Activated T-helper 1 cell treated with anti-CD3 and anti-CD28 coated beads, Interleukin-12 subunit alpha, Interleukin-12 subunit beta, Interleukin-2, Interleukin-4 antibody, amounts not matched to agents 30 ng/mL and 10 ng/mL and 1 ng/mL, durations not matched to agents 14 hours and 24 hours and 36 hours (primary cell): ENCODE data around the gene F13A1. TPM values are rescaled to one million over a fixed set of nuclear protein-coding genes. Genes with fewer than 3 reads are reported as not detected.

Source experiments
- DNase-seq: peaks from one replicate; pipeline ENCODE4 v3.0.0; 2021; ENCODE audit warnings: low spot score
- H3K27ac Mint-ChIP-seq: one replicate; pipeline ENCODE4 v1.8.0; 2021; ENCODE audit warnings: mild to moderate bottlenecking, mixed read lengths
- H3K27me3 Mint-ChIP-seq: one replicate; pipeline ENCODE4 v1.8.0; 2022; ENCODE audit warnings: mild to moderate bottlenecking, moderate library complexity, mixed read lengths; ENCODE audit not compliant: insufficient read depth
- H3K36me3 Mint-ChIP-seq: one replicate; pipeline ENCODE4 v1.8.0; 2021; ENCODE audit warnings: low read depth, mixed read lengths
- H3K4me1 Mint-ChIP-seq: one replicate; pipeline ENCODE4 v1.8.0; 2021; ENCODE audit warnings: low read depth, mixed read lengths
- H3K4me3 Mint-ChIP-seq: one replicate; pipeline ENCODE4 v1.8.0; 2021; ENCODE audit warnings: mild to moderate bottlenecking, moderate library complexity, mixed read lengths
- H3K9me3 Mint-ChIP-seq: one replicate; pipeline ENCODE4 v1.8.0; 2021; ENCODE audit warnings: mixed read lengths
- intact Hi-C: fragments of 100-400 bp; cut with micrococcal nuclease; formaldehyde crosslinking; loops from one replicate; pipeline ENCODE4 v1.15.1; 2024
- total RNA-seq: library from RNA; stranded (reverse); gene quantifications from 2 replicates; pipeline ENCODE4 v1.2.3, GENCODE V29; 2022

The F13A1 gene
- total RNA-seq, 1 donor from 2014 or later = not detected

DNA sequence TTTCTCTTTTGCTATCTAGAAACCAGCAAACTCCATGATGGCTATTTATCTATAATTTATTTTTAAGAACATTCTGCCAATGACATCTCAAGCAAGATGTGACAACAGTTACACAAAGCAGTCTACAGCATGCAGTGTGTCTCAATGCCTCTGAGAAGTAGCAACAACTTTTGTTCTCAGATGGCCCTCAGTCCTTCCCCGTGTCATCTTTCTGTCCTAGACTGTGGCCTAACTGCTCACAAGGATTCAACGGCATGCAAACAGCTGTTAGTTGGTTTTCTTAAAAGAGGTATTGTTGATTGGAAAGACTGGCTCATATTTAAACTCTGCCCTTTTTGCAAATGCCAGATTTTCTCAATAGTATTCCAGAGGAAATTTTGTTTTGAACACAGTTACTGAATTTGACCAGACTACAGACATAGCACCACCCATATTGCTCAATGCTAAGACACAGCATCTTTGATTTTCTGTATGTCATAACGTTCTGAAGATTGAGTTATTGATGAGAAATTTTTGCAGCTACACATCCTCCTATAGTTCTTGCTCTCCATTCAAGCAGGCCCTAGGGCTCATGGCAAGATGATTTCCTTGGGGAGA is 26.1 kb upstream of the F13A1 start:
- intact Hi-C loops = no loop called here
- peaks cover 7% of the 10 kb centered on the region for H3K27me3 Mint-ChIP-seq
- H3K4me3 Mint-ChIP-seq = no peak overlapping the region
- H3K27ac Mint-ChIP-seq = no peak overlapping the region
- no peaks in the 10 kb centered on the region for H3K9me3 Mint-ChIP-seq
- no peak for DNase-seq
- no peaks in the 10 kb centered on the region for H3K36me3 Mint-ChIP-seq
- no peaks in the 10 kb centered on the region for H3K4me1 Mint-ChIP-seq

DNA sequence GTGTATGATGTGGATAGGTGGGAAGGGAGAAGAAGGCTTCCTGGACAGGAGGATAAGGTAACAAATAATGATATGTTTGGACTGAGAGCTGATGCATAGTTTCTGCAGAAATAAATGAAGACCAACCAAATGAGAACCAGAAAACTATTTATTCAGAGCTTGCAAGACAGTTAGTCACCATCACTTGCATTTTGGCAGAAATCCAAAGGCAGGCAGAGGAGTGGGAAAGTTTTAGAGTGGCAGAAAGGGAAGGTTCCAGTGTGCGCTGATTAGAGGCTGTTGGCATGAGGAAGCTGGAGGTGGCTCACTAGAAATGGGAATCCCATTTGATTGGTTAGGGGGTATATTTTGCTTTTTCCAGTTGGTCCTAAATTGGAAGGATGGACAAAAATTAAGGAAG is 13.0 kb upstream of the F13A1 start:
- no peak overlapping the region for H3K4me3 Mint-ChIP-seq
- intact Hi-C loops = no loop called here
- DNase-seq = no peak
- no peaks in the 10 kb centered on the region for H3K4me1 Mint-ChIP-seq
- H3K9me3 Mint-ChIP-seq = no peaks in the 10 kb centered on the region
- no peaks in the 10 kb centered on the region for H3K36me3 Mint-ChIP-seq
- H3K27me3 Mint-ChIP-seq = peaks cover 8% of the 10 kb centered on the region
- H3K27ac Mint-ChIP-seq = no peak overlapping the region

DNA sequence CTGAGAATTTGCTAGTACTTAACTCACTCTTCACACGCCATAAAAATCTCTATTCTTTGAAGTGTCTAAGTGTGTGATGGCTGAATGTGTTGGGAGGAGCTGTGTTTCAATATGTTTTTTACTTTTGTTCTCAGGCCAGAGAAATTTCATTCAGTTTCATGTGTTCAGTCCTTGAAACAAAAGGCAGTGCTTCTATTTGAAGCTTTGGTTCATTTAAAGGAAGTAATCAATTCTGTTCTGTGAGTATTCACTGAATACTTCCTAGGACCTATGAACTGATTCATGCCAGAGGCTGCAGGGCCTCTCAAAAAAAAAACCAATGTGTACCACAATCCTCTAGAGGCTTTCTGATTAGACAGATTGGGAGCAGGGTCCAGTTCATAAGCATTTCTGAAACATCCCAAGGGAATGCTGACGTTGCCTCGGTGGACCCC is 12.4 kb upstream of the F13A1 start:
- peaks cover 8% of the 10 kb centered on the region for H3K27me3 Mint-ChIP-seq
- H3K4me3 Mint-ChIP-seq = no peak overlapping the region
- no peak for DNase-seq
- intact Hi-C loops = no loop called here
- no peaks in the 10 kb centered on the region for H3K36me3 Mint-ChIP-seq
- no peaks in the 10 kb centered on the region for H3K9me3 Mint-ChIP-seq
- no peak overlapping the region for H3K27ac Mint-ChIP-seq
- H3K4me1 Mint-ChIP-seq = no peaks in the 10 kb centered on the region

DNA sequence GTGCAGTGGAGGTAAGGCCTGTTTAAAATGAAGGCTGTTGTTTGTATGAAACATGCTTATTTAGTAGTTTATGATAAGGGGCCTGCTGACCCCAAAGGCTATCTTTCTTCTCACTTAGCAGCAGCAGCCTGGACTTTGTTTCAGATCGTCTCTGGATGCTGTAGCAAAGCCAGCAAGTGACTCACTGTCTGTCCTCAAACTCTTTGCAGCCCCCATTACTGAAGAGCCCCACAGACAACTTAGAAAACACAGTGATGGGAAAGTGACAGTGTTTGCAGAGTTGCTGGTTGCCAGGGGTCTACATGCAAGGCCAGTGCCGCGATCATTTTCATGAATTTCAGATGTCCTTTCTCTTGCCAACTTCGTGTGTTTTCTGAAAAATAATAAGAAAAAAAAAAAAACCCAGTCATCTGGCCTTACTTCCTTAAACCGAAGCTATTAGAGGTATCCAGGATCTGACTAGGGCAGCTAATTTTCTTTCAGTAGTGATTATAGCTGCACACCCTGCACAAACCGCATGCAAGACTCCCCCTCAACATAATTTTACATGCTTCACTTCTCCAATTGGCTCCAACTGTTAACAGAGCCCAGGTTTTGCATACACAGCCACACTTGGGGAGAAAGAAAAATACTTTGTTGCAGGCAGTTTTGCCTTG is 11.6 kb upstream of the F13A1 start:
- no peak for DNase-seq
- no peaks in the 10 kb centered on the region for H3K36me3 Mint-ChIP-seq
- H3K4me1 Mint-ChIP-seq = no peaks in the 10 kb centered on the region
- no peak overlapping the region for H3K27ac Mint-ChIP-seq
- no peaks in the 10 kb centered on the region for H3K9me3 Mint-ChIP-seq
- no peak overlapping the region for H3K4me3 Mint-ChIP-seq
- intact Hi-C loops = no loop called here
- H3K27me3 Mint-ChIP-seq = peaks cover 8% of the 10 kb centered on the region

DNA sequence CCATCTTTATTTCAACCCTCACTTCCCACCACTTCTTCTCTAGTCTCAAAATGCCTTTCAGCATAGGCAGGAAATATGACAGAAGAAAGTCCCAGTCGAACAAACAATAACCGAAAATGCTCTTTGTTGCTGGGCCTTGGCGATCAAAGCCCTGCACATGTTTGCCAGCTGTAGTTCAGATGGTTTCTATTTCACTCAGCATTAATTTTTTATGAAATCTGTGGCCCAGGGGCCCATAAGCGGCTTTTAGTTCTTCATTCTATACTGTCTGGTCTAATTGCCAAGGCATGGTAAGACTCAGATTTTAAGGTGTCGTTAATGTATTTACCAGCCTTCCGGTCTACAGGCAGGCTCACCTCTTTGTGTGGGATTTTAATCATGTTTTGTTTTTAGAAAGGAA is 10.9 kb upstream of the F13A1 start:
- no peak for DNase-seq

DNA sequence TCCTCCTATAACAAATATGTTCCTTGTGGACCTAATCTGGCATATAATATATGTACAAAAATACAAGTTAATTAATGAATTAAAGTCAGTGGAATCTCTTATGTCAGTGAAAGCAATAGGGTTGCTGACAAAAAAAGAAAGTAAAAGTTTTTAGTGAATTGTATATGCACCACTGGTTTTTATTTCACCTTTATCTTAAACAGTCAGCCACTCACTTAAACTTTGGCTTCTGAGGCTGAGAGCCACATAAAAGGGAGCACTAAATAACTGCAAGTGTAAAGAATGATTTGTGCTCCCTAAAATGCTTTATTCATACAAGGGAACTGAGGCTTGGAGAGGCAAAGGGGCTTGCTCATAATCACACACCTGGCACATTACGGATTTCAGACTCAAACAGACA is 9.9 kb upstream of the F13A1 start:
- Mint-ChIP-seq H3K4me3 (no peak overlapping the region), H3K4me1 (no peaks in the 10 kb centered on the region)

More for the DNA sequence above, 10.9 kb upstream of the F13A1 start:
- Mint-ChIP-seq H3K27me3 (peaks cover 6% of the 10 kb centered on the region), H3K27ac (no peak overlapping the region), H3K9me3 (no peaks in the 10 kb centered on the region), H3K4me1 (no peaks in the 10 kb centered on the region), H3K36me3 (no peaks in the 10 kb centered on the region), H3K4me3 (no peak overlapping the region)
- intact Hi-C loops = no loop called here

DNA sequence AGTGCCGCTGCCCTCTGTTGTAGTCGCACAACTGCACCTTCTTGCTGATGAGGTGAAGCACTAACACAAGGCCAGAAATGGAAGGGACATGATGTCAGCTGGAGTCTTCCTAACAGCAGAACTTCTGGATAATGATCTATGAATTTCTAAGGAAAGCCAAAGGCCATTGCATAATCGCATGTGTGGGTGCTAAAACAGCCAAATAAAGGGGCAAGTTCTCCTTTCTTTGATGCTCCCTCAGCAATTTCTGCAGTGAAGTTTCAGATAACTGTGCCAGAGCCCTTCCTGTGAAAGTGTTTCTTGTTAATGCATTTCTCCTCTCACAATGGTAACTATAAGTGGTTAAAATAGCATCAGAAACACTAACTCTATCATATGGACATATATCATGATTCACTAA is 8.0 kb upstream of the F13A1 start:
- H3K4me1 Mint-ChIP-seq = no peaks in the 10 kb centered on the region
- intact Hi-C loops = no loop called here
- no peak for DNase-seq
- no peaks in the 10 kb centered on the region for H3K9me3 Mint-ChIP-seq
- H3K27me3 Mint-ChIP-seq = peaks cover 3% of the 10 kb centered on the region
- H3K27ac Mint-ChIP-seq = no peak overlapping the region
- H3K4me3 Mint-ChIP-seq = no peak overlapping the region
- no peaks in the 10 kb centered on the region for H3K36me3 Mint-ChIP-seq

More for the DNA sequence above, 9.9 kb upstream of the F13A1 start:
- intact Hi-C loops = no loop called here
- no peaks in the 10 kb centered on the region for H3K36me3 Mint-ChIP-seq
- DNase-seq = no peak
- no peak overlapping the region for H3K27ac Mint-ChIP-seq
- H3K27me3 Mint-ChIP-seq = peaks cover 3% of the 10 kb centered on the region
- H3K9me3 Mint-ChIP-seq = no peaks in the 10 kb centered on the region

DNA sequence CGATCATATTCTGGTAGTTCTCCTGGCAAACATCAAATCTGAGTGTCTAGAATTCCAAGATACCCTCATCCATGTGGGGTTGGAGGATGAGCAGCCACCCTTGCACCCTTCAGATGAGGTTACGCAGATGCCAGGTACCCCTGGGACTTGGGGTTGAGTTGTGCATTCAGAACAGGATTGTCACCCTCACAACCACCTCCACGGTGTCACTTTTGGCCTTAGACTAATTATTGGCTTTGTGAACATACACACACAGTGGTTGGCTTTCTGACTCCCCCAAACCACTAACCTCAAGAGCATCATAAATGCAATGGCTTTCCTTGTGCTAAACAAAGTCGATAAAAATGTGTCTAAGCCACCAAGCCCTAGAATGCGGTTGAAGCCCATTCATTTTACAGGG is 2.9 kb upstream of the F13A1 start:
- no peaks in the 10 kb centered on the region for H3K36me3 Mint-ChIP-seq
- no peak overlapping the region for H3K4me3 Mint-ChIP-seq
- no peak overlapping the region for H3K27ac Mint-ChIP-seq
- no peak for DNase-seq
- no peaks in the 10 kb centered on the region for H3K9me3 Mint-ChIP-seq
- peaks cover 20% of the 10 kb centered on the region for H3K27me3 Mint-ChIP-seq
- intact Hi-C loops = no loop called here
- H3K4me1 Mint-ChIP-seq = no peaks in the 10 kb centered on the region

DNA sequence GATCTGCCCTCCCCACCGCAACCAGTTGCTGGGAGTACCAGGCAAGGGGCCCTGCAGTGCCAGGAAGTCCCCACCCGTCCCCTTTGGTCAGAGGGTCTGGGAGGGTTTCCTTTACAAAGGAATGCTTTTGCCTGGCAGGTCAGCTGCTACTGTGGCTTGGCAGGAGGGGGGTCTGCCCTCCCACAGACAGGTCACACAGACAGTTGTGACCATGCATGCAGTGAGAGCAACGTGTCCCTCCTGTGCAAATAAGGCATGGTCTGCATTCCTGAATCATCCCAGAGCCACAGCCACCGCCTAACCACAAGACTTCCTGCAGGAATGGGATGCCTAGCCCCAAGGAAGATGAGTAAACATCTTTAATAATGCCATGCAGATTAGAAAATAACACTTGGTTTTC is 439 bp upstream of the F13A1 start:
- H3K36me3 Mint-ChIP-seq = no peaks in the 10 kb centered on the region
- no peak overlapping the region for H3K4me3 Mint-ChIP-seq
- no peak overlapping the region for H3K27ac Mint-ChIP-seq
- no peaks in the 10 kb centered on the region for H3K9me3 Mint-ChIP-seq
- H3K4me1 Mint-ChIP-seq = no peaks in the 10 kb centered on the region
- intact Hi-C loops = no loop called here
- no peak for DNase-seq
- H3K27me3 Mint-ChIP-seq = peaks cover 23% of the 10 kb centered on the region

DNA sequence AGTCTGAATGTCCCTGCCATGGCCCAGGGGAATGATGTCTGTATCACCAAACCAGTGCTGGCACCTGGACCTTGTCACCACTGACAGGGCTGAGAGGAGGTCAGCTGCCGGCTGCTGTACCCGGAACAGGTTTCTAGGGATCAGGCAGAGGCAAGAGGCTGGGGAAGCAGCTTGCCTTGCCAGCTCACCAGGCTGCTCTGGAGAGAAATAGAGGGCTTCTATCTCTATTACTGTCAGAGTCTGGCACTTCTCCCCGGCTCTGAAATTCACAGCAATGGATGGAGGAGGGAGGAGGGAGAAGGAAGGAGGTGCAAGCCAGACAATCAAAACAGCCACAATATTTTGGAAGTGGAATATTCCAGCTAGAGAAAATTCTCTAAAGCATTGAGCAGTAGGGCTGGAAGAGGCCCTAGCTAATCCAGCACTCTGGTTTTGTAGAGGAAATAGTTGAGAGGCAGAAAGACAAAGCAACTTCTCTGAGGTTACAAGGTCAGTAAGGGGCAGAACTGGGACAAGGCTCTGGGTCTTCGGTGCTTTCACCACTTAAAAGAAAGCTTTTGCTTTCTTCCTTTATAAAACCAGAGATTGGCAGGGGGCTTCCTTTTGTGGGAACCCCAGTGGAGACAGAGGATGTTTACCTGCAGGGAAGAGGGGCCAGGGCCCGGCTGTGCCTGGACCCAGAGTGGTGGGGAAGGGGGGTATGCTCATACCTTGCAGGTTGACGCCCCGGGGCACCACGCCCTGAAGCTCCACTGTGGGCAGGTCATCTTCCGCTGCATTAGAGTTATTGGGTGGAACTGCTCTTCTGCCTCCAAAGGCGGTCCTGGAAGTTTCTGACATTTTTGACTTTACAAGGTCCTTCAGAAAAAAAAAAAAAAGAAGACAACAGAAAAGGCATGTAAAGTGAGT is 2.4 kb downstream of the F13A1 start:
- H3K4me3 Mint-ChIP-seq = no peak overlapping the region
- peaks cover 37% of the 10 kb centered on the region for H3K27me3 Mint-ChIP-seq

DNA sequence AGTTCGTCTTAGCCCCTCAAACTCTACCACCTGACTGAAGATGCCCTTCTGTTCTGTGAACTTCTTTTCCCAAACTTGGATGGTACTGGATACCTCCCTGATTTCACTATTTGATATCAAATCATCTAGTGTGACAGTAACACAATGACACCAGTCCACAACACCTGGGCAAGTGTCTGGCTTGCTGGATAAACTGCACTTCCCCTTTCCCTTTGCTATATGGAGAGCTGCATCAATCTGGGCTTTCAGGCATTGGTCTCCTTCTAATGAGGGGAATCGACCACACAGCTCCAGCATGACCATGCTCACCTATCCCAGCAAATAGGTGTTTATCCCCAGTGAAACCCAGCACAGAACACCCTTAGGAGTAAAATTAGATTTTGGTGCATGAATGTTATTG is 3.1 kb downstream of the F13A1 start:
- Mint-ChIP-seq H3K36me3 (no peaks in the 10 kb centered on the region), H3K4me1 (no peaks in the 10 kb centered on the region), H3K9me3 (no peaks in the 10 kb centered on the region), H3K4me3 (no peak overlapping the region), H3K27ac (no peak overlapping the region), H3K27me3 (peaks cover 37% of the 10 kb centered on the region)
- intact Hi-C loops = loop anchor here (10.0 kb wide), 1 partner anchor 227 kb away; no protein-coding TSS in a partner anchor
- DNase-seq = no peak

More for the DNA sequence above, 2.4 kb downstream of the F13A1 start:
- Mint-ChIP-seq H3K4me1 (no peaks in the 10 kb centered on the region), H3K9me3 (no peaks in the 10 kb centered on the region), H3K27ac (no peak overlapping the region), H3K36me3 (no peaks in the 10 kb centered on the region)
- DNase-seq = no peak
- intact Hi-C loops = loop anchor here (10.0 kb wide), 1 partner anchor 227 kb away; no protein-coding TSS in a partner anchor

DNA sequence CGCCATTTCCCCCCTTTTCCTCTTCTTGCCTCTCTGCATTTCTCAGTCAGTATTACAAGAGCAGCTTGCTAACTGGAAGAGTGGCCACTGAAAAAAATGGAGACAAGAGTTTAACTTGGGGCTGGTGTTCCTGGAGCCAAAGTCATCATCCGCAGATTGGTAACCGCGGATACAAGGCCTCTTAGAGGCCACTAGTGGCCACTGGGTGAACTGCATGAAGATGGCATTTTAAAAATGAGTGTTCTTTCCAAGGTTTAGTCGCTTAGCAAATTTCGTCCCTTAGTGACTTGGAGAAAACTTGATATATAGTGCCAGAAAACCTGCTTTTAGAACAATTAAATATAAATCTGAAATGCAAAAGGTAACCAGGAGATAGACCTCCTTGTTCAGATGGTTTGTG is 4.8 kb downstream of the F13A1 start:
- Mint-ChIP-seq H3K9me3 (no peaks in the 10 kb centered on the region), H3K36me3 (no peaks in the 10 kb centered on the region), H3K27me3 (peaks cover 32% of the 10 kb centered on the region), H3K4me1 (no peaks in the 10 kb centered on the region), H3K27ac (no peak overlapping the region), H3K4me3 (no peak overlapping the region)
- DNase-seq = no peak
- intact Hi-C loops = loop anchor here (1.0 to 10.0 kb wide), 2 partner anchors 229 to 258 kb away; no protein-coding TSS in a partner anchor

DNA sequence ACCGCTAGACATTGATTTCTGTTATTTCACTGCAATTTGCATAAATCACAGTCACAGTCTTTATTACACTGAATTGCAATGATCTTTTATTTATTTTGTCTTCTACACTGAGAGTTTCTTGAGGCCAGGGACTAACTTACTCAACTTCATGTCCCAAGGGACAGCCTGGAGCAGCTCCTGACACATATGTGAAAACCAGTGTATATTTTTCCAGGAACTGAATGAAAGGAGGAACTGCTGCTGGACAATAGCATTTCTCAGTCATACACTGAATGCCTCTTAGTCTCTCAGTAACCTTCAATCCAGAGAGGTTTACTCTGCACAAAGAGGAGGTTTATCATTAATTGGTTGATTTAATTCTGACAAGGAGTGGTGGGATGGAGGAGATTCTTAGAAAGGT is 5.9 kb downstream of the F13A1 start:
- no peak overlapping the region for H3K27ac Mint-ChIP-seq
- H3K9me3 Mint-ChIP-seq = no peaks in the 10 kb centered on the region
- no peak for DNase-seq
- no peak overlapping the region for H3K4me3 Mint-ChIP-seq
- no peaks in the 10 kb centered on the region for H3K4me1 Mint-ChIP-seq
- H3K36me3 Mint-ChIP-seq = no peaks in the 10 kb centered on the region
- intact Hi-C loops = loop anchor here (10.0 kb wide), 1 partner anchor 230 kb away; no protein-coding TSS in a partner anchor
- H3K27me3 Mint-ChIP-seq = peaks cover 27% of the 10 kb centered on the region
